Karpas-422 (cell line): ENCODE data around the gene CLTRN. TPM values are rescaled to one million over a fixed set of nuclear protein-coding genes. Genes with fewer than 3 reads are reported as not detected.

Experiments used
- DNase-seq: peaks from one replicate; pipeline ENCODE4 v3.0.0-alpha.2; 2015
- H2AFZ ChIP-seq: fragments of 200-600 bp; sonication (generic); 2 replicates; pipeline ENCODE4 v1.6.1; 2014; ENCODE audit warnings: antibody characterized with exemption, low read length, mixed read lengths
- H3K27ac ChIP-seq: fragments of 200-600 bp; sonication (generic); 2 replicates; pipeline ENCODE4 v1.5.1; 2014; ENCODE audit warnings: mild to moderate bottlenecking, low read length, moderate library complexity
- H3K27me3 ChIP-seq: fragments of 200-600 bp; sonication (generic); 2 replicates; pipeline ENCODE4 v1.6.1; 2014; ENCODE audit warnings: low read length, mixed read lengths
- H3K36me3 ChIP-seq: fragments of 200-600 bp; sonication (generic); 2 replicates; pipeline ENCODE4 v1.6.1; 2014; ENCODE audit warnings: low read length, mixed read lengths; ENCODE audit not compliant: insufficient read depth
- H3K4me1 ChIP-seq: fragments of 200-600 bp; sonication (generic); 2 replicates; pipeline ENCODE4 v1.6.1; 2014; ENCODE audit warnings: mild to moderate bottlenecking, low read length, mixed read lengths
- H3K4me2 ChIP-seq: fragments of 200-600 bp; sonication (generic); 2 replicates; pipeline ENCODE4 v1.6.1; 2014; ENCODE audit warnings: low read length, low read depth, mild to moderate bottlenecking; ENCODE audit not compliant: poor library complexity, severe bottlenecking
- H3K4me3 ChIP-seq: fragments of 200-600 bp; sonication (generic); 2 replicates; pipeline ENCODE4 v1.5.1; 2014; ENCODE audit warnings: mild to moderate bottlenecking, antibody characterized with exemption, low read length, mixed read lengths
- H3K79me2 ChIP-seq: fragments of 200-600 bp; sonication (generic); 2 replicates; pipeline ENCODE4 v1.6.1; 2014; ENCODE audit warnings: mild to moderate bottlenecking, low read length, mixed read lengths
- H3K9ac ChIP-seq: fragments of 200-600 bp; sonication (generic); 2 replicates; pipeline ENCODE4 v1.6.0; 2014; ENCODE audit warnings: low read length
- H3K9me2 ChIP-seq: fragments of 200-600 bp; sonication (generic), shearing (Covaris generic); replicated peaks from 2 replicates; pipeline ENCODE4 v1.6.0; 2014; ENCODE audit warnings: mild to moderate bottlenecking, low read length, moderate library complexity; ENCODE audit not compliant: insufficient read depth
- H3K9me3 ChIP-seq: fragments of 300-700, 200-600 bp; sonication (generic); 2 replicates; pipeline ENCODE4 v1.6.1; 2014; ENCODE audit warnings: low read length, mixed read lengths
- H4K20me1 ChIP-seq: fragments of 200-600 bp; sonication (generic); 2 replicates; pipeline ENCODE4 v1.6.1; 2014; ENCODE audit warnings: mild to moderate bottlenecking, antibody characterized with exemption, low read length, low read depth; ENCODE audit not compliant: insufficient read depth
- total RNA-seq: library from RNA; depleted of rRNA; stranded (reverse); fragments of >200 nt; shearing (Covaris generic); gene quantifications from 2 replicates; pipeline ENCODE4 v1.2.3, GENCODE V29; 2014; ENCODE audit warnings: low replicate concordance; rRNA removed

Gene CLTRN
- total RNA-seq, 1 experiment from 2014 or later, result 0.86 TPM

DNA sequence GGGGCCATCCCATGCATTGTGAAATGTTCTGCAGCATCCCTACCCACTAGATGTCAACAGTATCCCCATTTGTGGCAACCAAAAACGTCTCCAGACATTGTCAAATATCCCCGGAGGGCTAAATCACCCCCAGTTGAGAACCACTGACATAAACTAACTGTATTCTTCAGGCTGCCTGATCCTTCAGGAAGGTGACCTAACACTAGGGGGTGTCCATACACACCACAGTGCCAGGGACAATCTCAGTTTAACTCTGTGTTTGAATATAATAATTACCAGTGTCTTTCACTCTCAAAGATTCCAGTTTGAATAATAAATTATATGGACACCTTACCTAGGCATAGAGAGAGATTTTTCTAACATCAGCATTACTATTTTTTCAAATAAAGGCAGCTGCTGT, 70.2 kb downstream of the CLTRN start:
- DNase-seq, result peak; percentile 53
- no peak overlapping the region for H2AFZ ChIP-seq
- no peaks in the 10 kb centered on the region for H3K27me3 ChIP-seq
- no peaks in the 10 kb centered on the region for H3K4me1 ChIP-seq
- H3K79me2 ChIP-seq, result no peaks in the 10 kb centered on the region
- no peaks in the 10 kb centered on the region for H3K9me2 ChIP-seq
- H3K4me2 ChIP-seq, result no peak overlapping the region
- H3K36me3 ChIP-seq, result no peaks in the 10 kb centered on the region
- H3K27ac ChIP-seq, result no peak overlapping the region
- H3K9ac ChIP-seq, result no peak overlapping the region
- H3K9me3 ChIP-seq, result no peaks in the 10 kb centered on the region
- H3K4me3 ChIP-seq, result no peak overlapping the region
- H4K20me1 ChIP-seq, result no peaks in the 10 kb centered on the region

DNA sequence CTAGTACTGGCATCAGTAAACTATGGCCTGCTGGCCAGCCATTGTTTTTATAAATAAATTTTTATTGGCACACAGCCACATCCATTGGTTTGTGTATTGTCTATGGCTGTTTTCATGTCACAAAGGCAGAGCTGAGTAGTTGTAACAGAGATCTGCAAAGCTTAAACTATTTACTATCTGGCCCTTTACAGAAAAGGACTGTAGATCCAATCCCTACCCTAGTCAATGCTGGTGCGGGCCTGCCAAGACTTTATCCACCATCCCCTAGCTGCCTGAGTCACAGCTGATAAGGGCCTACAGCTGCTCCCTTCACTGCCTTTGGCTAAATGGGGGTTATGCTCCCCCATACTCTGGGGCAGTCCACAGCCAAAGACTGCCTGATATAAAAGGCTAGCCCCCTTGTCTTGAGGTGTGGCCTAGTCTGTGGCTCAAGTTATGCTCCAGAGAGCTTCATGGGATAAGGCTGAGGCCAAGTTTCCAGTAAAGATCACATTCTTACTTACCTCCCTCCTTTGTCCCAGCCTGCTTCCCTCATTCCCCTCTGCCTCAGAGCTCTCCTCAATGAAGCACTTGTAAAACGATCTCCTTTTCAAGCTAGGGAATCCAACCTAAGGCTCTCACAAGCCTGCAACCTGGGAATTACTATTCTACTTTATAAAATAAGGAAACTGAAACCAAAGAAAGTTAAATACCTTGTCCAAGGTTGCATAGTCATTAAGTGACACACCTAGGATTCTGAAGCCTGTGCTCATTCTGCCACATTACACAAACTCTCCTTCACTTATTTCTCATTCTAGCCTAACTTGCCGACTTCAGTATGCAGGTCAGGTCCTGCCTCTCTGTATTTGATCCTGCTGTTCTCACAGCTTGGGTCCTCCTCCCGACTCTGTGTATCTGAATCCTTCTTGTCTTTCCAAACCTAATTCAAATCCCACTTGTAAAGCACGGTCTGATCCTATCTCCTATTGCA, 84.5 kb downstream of the CLTRN start:
- Histone ChIP-seq H3K27ac (no peak overlapping the region), H3K36me3 (no peaks in the 10 kb centered on the region), H2AFZ (no peak overlapping the region), H3K4me3 (no peak overlapping the region), H4K20me1 (no peaks in the 10 kb centered on the region), H3K9me2 (no peaks in the 10 kb centered on the region), H3K79me2 (no peaks in the 10 kb centered on the region), H3K4me1 (no peaks in the 10 kb centered on the region), H3K27me3 (no peaks in the 10 kb centered on the region), H3K4me2 (no peak overlapping the region), H3K9ac (no peak overlapping the region), H3K9me3 (no peaks in the 10 kb centered on the region)
- no peak for DNase-seq

Other genes starting within 250 kb of the CLTRN start
- 0.72 TPM in 1 of 2 replicates, not detected in the other for gene PIR, start 171.5 kb downstream of the CLTRN start, total RNA-seq
- gene BMX, start 164.0 kb downstream of the CLTRN start, total RNA-seq, result 8.2 and 11.1 TPM in 2 replicates
- gene ACE2, start 63.8 kb downstream of the CLTRN start, total RNA-seq, result not detected in 2 replicates
- gene CA5B, start 73.5 kb upstream of the CLTRN start, total RNA-seq, result 11.6 and 14.1 TPM in 2 replicates
- gene ZRSR2, start 125.7 kb upstream of the CLTRN start, total RNA-seq, result 13.4 and 18.3 TPM in 2 replicates
- 55.4 and 55.8 TPM in 2 replicates for gene AP1S2, start 190.0 kb upstream of the CLTRN start, total RNA-seq